ENCODE measurements around the gene SYCP2. TPM values are rescaled to one million over a fixed set of nuclear protein-coding genes. Genes with fewer than 3 reads are reported as not detected.
"Not testable (repeated sequence)": the region's sequence is repeated elsewhere in the genome, so short reads cannot be mapped to it uniquely, and the experiment has no call there.

SYCP2 gene, protein sequence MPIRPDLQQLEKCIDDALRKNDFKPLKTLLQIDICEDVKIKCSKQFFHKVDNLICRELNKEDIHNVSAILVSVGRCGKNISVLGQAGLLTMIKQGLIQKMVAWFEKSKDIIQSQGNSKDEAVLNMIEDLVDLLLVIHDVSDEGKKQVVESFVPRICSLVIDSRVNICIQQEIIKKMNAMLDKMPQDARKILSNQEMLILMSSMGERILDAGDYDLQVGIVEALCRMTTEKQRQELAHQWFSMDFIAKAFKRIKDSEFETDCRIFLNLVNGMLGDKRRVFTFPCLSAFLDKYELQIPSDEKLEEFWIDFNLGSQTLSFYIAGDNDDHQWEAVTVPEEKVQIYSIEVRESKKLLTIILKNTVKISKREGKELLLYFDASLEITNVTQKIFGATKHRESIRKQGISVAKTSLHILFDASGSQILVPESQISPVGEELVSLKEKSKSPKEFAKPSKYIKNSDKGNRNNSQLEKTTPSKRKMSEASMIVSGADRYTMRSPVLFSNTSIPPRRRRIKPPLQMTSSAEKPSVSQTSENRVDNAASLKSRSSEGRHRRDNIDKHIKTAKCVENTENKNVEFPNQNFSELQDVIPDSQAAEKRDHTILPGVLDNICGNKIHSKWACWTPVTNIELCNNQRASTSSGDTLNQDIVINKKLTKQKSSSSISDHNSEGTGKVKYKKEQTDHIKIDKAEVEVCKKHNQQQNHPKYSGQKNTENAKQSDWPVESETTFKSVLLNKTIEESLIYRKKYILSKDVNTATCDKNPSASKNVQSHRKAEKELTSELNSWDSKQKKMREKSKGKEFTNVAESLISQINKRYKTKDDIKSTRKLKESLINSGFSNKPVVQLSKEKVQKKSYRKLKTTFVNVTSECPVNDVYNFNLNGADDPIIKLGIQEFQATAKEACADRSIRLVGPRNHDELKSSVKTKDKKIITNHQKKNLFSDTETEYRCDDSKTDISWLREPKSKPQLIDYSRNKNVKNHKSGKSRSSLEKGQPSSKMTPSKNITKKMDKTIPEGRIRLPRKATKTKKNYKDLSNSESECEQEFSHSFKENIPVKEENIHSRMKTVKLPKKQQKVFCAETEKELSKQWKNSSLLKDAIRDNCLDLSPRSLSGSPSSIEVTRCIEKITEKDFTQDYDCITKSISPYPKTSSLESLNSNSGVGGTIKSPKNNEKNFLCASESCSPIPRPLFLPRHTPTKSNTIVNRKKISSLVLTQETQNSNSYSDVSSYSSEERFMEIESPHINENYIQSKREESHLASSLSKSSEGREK (N-terminal part only)
- polyA plus RNA-seq (ENCODE audit: insufficient read length) = 10.7 TPM
- long read RNA-seq, donor 1 = 0 reads
- long read RNA-seq, donor 2 = 0 reads
- long read RNA-seq, donor 3 = 0 reads
- long read RNA-seq, donor 4 = 0 reads
- long read RNA-seq, donor 5 = 0 reads
- long read RNA-seq, donor 6 = 0 reads
- long read RNA-seq, donor 7 = 0 reads
- long read RNA-seq, donor 8 = 0 reads

DNA sequence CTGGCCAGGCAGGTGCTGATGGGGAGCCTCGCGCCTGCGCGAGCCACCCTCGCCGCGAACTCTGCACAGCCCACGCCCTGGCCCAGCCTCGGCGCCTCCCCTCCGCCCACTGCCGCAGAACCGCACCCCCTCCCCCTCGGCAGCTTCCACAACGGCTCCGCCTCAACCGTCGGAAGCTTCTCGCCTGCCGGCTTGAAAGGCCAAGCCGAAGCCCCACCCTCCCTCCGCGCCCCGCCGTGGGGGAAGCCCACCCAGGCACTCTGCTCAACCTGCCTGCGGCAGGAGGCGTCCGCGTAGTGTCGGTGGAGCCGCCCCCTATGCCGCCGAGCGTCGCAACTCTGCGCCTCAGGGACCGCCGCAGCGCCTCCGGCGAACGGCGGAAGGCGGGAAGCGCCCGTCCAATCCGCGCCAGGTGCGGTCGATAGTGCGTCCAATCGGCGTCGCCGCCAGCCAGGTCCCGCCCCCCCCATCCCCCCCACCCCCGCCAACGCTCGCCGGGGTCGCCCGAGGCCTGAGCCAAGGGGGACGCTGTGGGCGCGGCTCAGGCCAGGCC lies at the start of gene SYCP2:
SYCP2 (minus strand) TSS at position 342 of the 553 bp plus-strand sequence. CDS start 11,224 bp downstream, outside the sequence.
- DNase-seq = no peak

DNA sequence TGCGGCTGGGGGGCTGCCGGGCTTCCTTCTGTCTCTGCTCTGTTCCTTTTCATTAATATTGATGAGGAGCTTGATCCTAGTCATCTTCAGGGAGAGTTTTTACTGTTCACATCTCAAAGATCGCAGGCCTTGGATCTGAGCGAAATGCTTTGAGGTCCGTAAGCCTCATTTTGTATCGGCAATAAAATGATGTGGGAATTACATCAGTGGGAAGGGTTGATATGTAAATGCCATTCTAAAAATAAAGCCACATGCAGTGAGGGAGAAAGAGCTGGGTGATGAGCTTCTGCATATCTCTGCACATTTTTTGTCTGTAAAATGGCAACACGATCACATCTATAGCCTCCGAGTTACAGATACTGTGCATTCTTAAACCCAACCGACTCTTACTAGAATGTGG lies 49.6 kb upstream of the SYCP2 start:
- DNase-seq = no peak

DNA sequence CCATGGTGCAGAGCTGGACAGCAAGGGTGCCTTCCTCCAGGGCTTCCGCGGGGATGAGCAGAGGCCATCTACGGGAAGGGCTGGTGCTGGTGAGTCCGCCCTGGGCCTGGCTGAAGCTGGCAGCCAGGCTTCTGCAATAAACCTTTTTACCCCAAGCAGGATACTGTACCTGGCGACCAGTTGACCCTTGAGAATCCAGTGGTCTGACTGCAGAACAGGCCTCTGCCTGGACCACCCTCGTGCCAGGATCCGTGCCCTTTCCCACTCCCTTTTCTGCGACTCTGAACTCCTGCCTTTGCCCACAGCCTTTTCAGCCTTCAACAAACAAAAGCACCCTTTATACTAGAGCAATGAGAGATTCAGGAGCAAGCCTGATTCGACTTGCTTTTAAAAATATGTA lies 43.6 kb upstream of the SYCP2 start:
- no peak for DNase-seq

DNA sequence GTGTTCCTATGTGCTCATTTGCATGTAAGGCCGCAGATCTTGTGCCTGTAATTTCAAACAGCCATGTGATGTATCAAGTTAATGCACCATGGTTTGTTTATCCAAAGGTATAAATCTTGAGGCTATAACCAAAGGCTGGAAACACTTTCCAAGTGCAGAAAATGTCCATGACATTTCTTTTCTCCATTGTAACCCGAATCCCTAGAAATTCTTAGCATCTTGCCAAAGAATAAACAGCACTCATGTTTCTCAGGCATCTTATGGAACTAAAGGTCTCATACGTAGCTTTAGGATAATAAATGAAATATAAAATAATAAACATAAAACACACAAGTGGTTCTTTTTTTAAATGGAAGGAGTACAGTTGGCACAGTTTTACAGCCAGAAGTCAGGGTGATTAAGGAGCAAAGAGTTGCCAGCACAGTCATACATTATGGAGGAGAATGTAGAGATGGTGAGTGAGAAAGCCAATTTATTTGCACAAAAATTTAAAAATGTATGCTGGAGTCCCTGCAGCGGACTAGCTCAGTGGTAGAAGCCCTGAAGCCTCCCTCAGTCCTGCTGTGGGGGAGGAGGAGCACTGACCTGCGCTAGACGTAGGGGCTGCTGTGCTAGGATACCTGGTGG lies 42.8 kb upstream of the SYCP2 start:
- peak; percentile 51 for DNase-seq

DNA sequence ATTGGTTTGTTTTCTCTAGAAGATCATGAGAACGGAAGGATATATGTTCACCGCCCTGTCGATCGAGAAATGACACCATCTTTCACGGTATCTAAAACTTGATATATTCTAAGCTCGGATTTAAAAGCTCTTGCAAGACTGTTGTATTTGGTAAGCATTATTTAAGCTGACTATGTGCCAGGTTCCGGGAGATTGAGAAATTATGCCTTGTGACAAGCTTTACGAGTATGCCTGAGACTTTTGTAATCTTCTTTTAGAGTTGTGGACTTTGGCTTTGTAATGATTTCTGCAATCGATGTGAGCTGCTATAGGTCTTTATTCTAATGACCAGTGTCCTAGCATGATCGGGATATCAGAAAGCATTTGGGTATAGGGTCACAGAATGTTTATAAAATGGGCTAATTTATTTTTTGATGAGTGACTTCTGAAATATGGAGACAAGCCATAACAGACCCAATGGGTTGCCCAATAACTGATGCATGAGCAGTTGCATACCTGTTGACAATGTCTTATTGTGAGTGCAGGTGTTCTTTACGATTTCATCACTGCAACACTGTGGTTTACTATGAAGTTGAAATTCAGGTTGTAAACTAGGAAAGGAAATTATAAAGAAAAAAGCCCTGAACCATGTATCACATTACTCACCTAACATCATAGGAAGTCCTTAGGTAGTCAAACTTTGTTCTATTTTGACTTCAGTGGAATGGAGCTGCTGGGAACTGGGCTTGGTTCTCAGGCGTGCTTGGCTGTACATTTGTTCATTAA lies 38.8 kb upstream of the SYCP2 start:
- no peak for DNase-seq

DNA sequence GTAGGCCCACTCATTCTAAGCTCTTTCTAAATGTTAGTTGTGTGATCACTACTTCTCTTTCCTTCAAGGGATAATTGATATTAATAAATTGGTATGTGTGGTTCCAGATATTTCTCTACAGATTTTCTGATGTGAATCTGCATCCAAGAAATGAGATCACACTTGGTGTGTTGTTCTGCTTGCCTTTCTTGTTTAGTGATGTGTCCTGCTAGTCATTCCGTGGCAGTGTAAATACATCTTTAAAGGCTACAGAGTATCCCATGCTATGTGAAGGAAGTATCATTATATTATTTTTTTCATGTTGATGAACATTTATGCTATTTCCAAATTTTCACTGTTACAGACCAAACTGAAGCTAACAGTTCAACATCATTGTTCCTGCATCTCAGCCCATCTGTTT lies 38.0 kb upstream of the SYCP2 start:
- no peak for DNase-seq

DNA sequence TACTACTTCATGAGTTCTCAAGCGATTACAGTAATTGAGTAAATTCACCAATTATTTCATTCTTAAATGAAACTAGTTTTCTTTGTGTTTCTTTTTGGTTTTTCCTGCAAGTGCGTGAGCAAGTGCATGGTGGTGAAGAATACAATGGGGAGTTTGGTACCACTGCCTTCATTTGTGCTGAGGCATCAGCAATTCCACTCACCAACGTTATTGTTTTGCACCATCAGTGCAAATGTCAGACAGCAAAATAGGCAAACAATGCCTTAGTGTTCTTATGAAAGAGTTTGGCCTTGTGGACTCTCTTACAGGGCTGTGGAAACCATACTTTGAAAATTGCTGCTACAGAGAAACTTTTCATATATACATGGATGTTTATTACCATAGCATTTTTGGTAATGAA lies 33.0 kb upstream of the SYCP2 start:
- no peak for DNase-seq

DNA sequence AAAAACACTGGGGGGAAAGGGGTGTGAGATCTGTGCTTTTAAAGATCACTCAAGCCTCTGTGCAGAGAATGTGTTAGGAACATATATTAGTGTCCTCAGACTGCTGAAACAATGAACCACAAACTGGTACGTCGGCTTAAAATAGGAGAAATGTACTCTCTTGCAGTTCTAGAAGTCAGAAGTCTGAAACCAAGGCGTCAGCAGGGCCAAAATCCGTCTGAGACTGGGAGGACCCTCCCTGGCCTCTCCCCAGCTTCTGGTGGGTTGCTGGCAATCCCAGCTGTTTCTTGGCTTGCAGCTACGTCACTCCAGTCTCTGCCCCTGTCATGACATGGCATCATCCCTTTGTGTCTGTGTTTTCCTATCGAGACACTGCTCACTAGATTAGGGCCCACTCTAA lies 28.7 kb upstream of the SYCP2 start:
- no peak for DNase-seq

DNA sequence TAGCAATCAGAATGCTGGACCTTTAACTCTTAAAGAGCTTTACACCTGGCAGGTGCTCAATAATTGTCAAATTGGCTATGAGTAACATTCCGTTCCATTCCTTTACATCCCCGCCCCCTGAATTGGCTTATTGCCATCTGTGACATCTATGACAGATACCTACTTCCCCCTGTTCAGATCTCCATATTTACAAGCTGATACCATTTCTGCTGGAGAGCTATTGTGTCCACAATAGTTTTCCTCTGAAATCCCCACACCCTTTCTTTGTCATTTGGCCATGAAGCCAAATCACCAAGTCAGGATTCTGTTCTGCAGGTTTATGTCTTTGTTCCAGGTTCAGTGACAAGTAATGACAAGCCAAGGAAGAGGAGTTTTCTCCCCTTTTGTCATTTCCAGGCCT lies 28.0 kb upstream of the SYCP2 start:
- no peak for DNase-seq

DNA sequence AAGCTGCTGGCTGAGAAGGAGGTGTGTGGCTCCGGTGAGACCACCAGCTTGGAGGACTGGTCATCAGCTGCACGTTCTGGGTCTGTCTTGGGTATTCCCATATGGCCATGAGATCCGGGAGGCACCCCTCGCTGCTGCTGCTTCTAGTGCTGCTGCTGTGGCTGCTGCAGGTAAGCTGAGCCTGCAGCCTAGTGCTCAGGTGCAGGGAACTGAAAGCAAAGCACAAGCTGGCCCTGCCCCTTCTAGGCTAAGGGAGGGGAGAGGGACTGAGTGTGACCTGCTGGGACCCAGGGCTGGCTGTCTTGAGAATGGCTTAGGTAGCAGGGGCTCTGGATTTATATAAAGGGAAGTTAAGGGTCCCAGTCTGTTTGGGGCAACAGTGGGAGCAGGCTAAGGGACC lies 25.2 kb upstream of the SYCP2 start:
- DNase-seq = no peak

DNA sequence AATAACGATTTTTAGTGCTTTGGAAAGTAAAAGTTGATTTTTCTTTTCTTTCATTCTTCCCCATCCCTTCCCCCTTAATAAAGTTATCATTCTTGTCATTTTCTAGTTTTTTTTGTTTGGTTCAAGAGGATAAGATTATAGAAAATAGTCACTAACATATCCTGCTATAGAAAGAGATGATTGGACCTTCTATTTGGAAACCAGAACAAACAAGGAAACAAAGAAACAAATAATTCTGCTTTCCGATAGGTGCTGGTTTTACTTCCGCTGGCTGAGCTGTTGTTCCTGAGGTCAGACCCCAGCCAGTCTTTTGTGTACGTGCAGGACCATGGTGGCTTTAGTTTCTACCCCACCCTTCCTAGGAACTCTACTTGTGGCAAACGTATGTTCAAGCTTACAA lies 24.7 kb upstream of the SYCP2 start, which contains the start of gene CDH26:
CDH26 (plus strand) TSS at position 301 of the 400 bp plus-strand sequence. CDS start 304 bp downstream, outside the sequence.
- no peak for DNase-seq

DNA sequence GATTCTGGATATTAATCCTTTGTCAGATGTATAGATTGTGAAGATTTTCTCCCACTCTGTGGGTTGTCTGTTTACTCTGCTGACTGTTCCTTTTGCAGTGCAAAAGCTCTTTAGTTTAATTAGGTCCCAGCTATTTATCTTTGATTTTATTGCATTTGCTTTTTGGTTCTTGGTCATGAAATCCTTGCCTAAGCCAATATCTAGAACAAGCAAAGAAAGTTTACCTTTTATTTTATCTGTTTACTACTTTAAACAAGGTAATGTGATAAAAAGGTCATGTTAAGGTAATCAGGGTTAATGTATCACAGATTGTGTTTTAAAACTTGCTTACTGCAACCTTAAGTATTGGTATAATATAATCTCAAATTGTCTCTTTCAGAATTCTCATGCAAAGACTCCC lies 24.1 kb upstream of the SYCP2 start:
- DNase-seq = not testable (repeated sequence)

DNA sequence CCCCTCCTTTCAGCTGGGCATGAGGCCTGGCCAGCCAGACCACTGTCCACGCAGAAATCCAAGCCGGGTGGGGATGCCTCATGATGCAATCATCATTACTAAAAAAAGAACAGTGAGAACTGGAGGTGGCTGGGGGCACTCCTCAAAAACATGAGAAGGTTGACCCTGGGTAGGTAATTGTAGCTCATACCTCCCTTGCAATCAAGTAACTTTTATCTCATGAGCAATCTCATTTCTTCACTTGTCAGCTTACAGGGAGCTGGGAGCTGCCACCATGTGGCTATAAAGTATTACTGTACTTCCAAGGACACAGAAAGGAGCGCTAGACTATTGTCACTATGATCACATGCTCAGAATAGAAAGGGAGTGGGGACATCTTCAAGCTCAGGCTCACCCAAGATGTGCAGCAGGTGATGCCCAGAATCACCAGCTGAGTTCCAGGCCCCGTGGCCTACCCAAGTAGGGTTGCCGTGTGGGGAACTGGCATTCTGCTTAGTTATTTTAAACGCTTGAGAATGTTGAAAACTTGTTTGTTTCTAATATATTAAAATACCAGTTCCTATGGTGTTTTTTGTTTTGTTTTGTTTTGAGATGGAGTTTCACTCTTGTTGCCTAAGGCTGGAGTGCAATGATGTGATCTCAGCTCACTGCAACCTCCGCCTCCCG lies 21.8 kb upstream of the SYCP2 start:
- no peak for DNase-seq

DNA sequence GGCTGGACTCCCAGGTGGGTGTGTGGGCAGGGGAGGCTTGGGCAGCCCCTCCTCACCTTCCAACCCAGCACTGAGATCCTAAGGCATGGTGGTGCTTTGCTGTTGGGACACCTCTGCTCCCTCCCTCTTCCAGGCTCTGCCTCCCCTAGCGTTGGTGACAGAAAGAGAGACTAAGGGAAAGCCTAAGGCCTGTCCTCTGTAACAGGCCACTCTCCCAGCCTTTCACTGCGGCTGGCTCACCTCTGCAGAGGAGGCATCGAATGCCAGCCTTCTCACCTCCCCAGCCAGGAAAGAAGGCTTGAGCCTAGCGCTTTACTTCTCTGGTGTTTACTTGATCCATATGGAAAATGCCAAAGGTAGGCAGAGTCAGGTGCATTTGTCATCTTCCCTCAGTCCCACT lies 21.3 kb upstream of the SYCP2 start:
- no peak for DNase-seq

DNA sequence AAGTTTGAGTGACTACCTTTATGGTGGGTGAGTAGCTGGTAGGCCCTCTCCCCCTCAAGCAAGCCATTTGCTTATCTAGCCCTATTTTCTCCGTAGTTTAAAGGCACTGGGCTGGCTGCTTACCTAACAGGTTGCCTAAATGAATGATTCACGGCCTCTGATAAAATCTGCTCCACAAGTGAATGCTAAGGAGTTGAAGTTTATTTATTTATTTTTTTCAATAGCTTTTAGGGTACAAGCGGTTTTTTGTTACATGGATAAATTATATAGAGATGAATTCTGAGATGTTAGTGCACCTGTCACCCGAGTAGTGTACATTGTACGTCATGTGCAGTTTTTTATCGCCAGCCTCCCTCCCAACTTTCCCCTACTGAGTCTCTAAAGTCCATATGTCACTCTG lies 16.5 kb upstream of the SYCP2 start:
- DNase-seq = no peak

DNA sequence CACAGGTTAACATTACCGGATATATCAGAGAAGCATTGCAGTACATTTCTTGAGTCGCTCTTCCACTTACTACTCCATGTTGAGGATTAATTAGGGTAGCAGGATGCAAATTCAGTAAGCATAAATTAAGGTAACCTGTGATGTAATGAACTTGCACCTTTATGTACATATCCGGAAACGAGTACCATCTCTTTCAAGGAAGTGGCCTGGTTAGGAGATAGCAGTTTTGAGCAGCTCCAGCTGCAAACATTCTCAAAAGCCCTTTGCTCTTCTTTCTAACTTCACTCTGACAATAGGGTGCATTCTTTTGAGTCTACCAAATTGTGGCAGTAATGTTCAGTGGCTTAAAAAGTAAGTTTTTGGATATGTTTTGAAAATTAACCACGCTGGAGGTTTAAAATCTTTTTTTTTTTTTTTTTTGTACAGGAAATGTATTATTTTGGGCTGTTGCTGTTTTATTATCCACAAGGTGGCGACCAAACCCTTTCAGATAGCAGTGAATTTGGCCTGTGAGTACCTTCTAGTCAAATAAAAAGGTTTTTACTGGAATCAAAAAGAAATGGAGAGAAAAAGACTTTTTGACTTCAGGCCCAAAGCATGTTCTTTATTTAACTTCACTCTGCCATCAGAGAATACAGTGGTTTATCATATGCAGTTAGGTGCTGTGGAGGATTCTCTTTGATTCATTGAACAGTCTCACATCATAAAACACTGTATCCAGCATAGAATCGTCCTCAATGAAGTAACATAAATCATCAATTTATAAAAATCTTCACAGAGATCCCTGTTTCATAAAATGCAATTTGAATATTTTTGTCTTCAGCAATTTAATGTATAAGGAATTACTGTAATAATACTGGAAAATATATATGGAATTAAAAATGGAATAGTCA lies 15.6 kb upstream of the SYCP2 start:
- DNase-seq = peak; percentile 67

DNA sequence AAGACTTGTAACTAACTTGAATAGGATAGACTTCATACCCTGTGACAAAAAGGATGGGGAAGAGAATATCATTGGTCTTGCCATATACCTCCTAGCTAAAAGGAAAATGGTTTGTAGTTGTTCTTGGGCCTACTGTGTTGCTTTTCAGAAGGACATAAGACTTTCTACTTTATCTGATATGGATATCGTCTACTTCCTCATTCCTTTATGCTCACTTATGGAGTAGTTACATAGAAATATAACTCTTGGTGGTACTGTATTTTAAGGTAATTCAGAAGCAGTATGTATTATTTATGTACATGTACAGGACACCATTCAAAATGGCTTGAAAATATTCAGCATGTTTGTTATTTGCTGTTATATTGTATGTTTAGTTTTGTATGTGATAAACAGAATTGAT lies 14.8 kb upstream of the SYCP2 start:
- DNase-seq = no peak

DNA sequence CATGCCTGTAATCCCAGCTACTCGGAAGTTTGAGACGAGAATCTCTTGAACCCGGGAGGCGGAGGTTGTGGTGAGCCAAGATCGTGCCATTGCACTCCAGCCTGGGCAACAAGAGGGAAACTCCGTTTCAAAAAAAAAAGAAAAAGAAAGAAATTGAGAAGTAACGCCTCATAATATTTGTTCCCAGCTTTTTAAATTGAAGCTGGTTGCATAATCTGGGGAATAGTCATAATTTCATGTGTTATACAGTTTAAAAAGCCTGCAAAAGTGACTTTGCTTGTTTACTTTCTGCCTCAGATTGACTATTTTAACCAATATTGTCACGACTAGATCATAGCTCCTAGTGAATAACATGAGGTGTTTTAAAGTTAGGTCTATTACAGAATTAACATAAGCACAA lies 13.9 kb upstream of the SYCP2 start:
- no peak for DNase-seq

DNA sequence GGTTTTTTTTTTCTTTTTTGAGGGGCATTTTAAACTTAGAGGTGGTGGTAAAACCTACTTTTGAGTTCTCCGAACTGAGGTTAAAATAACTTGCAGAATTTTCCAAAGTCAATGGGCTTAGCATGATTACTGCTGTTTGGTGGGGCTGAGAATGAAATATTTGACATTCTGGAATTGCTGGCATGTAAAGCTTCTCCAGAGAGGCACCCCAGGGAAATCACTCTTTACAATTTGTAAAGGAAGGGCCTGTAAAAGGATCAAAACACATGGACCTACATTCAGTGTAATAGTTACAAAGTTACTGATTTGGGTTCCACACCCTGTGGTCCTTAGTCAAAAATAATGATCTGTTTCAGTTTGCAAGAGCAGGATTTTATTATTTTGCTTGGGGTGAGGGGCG lies 12.3 kb upstream of the SYCP2 start:
- DNase-seq = no peak
